Medulla oblongata (tissue), 1 donor: ENCODE measurements around the gene SLC66A2.
"Not testable (repeated sequence)": the region's sequence is repeated elsewhere in the genome, so short reads cannot be mapped to it uniquely, and the experiment has no call there.

Experiments
- DNase-seq: peaks from one replicate; pipeline ENCODE4 v3.0.0-alpha.2; 2015; ENCODE audit errors: extremely low spot score

Gene SLC66A2

DNA sequence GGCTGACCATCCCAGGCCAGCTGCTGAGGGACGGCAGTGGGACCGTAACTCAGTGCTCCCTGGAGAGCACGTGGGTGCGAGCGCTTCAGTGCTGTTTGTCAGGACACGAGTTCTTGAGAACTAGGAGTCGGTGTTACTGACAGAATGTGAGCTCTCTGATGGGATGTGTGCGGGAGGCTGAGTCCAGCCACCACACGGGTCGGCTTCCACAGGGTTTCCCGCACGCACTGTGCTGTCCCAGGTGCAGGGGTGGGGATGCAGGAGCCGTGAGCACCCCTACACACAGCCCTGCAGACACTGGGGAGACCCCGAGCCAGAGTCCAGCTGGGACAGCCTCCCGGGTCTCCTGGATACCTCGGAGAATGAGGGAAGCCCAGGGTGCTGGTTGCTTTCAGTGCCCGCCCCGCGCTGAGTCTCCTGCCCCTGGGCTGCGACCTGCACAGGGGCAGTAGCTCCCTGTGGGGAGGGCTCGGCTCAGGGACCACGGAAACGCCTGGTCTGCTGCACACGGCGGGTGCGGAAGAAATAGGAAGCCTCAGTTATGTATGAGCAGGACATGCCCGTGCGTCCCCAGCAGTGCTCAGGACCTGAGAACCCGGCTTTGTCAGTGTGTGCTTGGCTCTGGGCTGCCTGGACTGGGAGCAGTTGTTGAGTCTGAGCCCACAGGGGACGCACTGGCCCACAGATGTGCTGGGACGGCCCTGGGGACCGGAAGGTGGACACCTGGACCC is 82.5 kb downstream of the SLC66A2 start:
- DNase-seq: no peak

DNA sequence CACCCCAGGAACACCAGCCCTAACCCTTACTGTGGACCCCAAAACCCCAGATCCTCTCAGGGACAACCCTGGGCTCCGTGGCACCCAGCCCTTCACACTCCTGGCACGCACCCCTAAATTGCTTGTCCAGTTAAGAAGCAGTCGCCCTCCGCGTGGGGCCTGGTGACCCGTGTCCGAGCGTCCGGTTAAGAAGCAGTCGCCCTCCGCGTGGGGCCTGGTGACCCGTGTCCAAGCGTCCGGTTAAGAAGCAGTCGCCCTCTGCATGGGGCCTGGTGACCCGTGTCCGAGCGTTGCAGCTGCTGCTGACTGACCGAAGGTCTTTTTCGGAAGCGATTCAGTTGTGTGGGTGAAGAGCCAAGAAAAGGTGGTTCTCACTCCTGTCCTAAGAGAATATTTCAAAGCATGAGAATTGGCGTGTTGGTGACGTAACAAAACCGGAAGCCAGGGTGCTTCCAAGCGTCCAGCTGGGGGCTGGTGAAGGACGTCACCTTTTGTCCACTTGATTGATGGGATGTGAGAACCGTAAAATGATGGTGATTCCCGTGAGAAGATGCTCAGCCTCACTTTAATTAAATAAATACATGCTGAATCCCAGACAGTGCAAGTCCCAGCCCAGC is 83.2 kb downstream of the SLC66A2 start:
- no peak for DNase-seq

DNA sequence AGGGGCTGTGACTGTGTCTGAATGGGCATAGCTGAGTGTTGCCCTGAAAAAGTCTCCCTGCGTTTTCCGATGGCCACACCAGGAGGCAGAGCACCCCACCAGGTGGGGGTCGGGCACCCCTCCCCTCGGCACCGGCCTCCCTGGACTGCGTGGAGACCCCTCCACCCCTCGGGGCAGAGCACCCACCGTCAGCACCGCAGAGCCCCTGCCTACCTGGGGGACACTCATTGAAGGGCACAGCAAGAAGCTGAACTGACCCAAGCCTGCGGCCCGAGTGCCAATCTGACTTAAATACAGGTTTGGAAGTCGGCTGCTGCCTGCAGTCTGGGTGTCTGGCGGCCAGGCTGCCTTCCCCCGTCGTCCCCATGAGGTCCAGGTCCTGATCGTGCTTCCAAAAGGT is 83.8 kb downstream of the SLC66A2 start:
- DNase-seq: no peak

DNA sequence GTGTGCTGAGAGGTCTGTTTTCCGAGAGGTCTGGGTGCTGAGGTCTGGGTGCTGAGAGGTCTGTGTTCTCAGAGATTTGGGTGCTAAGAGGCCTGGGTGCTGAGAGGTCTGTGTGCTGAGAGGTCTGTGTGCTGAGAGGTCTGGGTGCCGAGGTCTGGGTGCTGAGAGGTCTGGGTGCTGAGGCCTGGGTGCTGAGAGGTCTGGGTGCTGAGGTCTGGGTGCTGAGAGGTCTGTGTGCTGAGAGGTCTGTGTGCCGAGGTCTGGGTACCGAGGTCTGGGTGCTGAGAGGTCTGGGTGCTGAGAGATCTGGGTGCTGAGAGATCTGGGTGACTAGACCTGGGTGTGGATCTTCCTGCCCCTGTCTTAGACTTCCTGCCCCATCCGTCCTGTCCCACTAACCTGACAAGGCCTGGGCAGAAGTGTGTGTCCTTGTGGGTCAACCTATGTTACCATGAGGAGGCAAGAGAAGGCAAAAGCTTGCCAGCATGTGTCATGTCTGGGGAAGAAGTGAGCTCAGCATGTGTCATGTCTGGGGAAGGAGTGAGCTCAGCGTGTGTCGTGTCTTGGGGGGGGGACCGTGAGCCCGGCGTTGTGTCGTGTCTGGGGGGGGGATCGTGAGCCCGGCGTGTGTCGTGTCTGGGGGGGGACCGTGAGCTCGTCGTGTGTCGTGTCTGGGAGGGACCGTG is 84.4 kb downstream of the SLC66A2 start:
- no peak for DNase-seq

DNA sequence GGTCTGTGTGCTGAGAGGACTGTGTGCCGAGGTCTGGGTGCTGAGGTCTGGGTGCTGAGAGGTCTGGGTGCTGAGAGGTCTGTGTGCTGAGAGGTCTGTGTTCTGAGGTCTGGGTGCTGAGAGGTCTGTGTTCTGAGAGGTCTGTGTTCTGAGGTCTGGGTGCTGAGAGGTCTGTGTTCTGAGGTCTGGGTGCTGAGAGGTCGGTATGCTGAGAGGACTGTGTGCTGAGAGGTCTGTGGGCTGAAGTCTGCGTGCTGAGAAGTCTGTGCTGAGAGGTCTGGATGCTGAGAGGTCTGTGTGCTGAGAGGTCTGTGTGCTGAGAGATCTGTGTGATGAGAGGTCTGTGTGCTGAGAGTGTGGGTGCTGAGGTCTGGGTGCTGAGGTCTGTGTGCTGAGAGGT is 85.5 kb downstream of the SLC66A2 start:
- not testable (repeated sequence) for DNase-seq

DNA sequence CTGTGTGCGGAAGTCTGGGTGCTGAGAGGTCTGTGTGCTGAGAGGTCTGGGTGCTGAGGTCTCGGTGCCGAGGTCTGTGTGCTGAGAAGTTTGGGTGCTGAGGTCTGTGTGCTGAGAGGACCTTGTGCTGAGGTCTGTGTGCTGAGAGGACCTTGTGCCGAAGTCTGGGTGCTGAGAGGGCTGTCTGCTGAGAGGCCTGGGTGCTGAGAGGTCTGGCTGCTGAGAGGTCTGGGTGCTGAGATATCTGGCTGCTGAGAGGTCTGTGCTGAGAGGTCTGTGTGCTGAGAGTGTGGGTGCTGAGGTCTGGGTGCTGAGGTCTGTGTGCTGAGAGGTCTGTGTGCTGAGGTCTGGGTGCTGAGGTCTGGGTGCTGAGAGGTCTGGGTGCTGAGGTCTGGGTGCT is 86.5 kb downstream of the SLC66A2 start:
- DNase-seq: not testable (repeated sequence)

DNA sequence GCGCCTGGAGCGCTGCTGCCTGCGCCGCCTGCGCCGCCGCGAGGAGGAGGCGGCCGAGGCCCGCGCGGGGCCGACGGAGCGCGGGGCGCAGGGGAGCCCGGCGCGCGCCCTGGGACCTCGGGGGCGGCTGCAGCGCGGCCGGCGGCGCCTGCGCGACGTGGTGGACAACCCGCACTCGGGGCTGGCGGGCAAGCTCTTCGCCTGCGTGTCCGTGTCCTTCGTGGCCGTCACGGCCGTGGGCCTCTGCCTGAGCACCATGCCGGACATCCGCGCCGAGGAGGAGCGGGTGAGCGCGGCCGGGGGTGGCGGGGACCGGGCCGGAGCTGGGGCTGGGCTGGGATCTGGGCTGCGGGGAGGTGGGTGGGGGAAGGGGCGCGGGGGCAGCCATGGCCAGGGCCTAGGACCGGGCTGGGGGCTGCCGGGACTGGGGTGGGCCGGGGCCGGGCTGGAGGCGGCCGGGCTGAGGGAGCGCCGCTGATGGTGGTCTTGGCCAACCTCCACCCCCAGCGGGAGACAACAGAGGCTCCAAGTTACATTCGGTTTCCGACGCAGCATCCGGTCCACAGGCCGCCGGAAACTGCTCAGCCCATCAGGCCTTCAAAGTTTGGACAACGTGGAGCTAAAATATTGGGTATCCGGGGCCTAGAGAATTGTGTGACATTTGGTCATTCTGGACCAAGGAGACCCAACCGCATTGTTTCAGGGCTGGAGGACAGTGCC is 87.3 kb downstream of the SLC66A2 start:
- no peak for DNase-seq

DNA sequence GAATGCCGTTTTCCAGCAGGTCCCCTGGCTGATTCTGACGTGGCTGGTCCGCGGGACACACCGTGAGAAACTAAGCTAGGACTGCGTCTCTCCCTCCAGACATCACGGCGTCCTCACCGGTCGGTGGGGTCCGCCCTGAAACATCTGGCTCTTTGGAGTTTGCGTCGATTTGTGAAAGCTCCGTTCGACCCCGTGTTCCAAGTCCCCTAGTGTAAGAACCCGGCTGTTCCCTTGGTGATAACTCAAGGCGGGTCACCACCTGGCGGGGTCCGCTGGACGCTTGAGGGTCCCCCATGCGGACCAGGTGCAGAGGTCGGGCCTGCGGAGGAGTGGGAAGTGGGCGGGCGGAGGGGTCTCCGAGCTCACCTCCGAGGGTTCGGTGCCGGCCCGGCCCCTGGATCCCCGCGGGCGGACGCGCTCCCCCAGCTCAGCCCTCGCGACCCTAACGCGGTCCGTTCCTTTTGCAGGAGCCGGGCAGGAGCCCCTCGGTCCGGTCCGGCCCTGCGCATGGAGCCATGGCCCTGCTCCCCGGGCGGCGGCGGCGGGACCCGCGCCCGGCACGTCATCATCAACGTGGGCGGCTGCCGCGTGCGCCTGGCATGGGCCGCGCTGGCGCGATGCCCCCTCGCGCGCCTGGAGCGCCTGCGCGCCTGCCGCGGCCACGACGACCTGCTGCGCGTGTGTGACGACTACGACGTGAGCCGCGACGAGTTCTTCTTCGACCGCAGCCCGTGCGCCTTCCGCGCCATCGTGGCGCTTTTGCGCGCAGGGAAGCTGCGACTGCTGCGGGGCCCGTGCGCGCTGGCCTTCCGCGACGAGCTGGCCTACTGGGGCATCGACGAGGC is 88.1 kb downstream of the SLC66A2 start:
- no peak for DNase-seq

DNA sequence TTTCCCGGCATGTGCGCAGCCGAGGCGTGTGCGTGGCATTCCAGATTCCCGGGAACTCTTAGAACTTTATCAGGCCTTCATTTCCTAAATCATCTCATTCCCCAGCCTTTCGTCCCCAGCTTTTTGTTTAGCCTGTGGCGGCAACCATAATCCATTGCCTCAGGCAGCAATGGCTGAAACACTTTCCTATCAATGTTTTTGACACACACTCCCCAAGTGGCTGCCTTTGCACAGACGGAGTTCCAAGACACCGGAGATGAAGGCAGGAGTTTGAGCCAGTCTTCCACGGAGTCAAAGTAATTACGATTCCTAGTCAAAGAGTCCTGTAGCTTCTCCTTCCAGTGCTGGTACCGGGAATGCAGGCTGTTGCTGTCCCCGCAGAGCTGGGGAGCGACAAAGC is 88.9 kb downstream of the SLC66A2 start:
- DNase-seq: no peak

DNA sequence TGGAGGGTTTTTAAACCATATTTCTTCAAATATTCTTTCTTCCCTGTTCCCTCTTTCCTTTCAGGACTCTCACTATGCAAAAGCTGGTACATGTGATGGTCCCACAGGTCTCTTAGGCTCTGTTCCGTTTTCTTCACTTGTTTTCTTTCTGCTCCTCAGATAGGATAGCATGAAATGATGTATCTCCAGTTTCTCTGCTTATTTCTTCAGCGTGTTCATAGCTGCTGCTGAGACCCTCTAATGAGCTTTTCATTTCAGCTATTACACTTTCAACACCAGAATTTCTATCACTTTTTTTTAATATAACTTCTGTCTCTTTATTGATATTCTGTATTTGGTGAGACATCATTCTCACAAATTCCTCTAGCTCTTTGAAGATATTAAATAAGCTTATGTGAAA is 89.8 kb downstream of the SLC66A2 start:
- DNase-seq: no peak

DNA sequence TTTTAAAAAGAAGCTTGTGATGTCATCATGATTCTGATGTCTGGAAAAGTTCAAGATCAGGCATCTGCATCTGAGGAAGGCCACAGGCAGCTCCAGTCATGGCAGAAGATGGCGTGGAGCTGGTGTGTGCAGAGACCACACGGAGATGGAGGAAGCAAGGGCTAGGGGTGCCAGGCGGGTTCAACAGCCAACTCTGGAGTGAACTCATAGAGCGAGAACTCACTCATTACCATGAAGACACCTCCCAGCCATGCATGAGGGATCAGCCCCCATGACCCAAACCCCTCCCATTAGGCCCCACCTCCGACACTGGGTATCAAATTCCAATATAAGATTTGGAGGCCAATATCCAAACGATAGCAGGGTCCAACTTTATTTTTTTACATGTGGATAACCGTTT is 92.1 kb downstream of the SLC66A2 start:
- DNase-seq: no peak

DNA sequence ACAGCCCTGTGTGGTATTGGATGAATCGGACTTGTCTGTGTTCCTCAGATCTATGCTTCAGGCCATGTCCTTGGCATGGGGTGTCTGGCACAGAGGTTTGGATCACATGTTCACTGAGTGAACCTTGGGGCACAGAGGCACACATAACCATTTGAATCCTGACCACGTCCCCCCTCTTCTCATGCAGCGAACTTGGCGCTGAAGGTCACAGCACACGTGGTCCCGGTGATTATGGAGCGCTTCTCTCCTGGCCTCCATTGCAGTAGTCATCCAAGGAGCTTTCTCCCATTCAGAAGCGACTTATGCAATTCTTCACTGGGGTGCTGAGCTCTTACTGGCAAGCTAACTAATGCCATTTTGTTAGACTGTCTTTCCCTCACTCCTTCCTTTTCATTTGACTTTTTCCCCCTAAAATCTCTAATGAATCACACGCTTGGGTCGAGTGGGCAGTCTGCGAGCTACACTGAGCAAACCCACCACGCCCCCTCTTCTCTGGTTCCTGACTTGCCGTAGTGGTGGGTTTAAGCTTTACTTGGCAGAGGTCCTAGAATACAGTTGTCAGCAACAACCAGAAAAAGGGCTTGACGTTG is 94.3 kb downstream of the SLC66A2 start:
- peak; percentile 46 for DNase-seq

DNA sequence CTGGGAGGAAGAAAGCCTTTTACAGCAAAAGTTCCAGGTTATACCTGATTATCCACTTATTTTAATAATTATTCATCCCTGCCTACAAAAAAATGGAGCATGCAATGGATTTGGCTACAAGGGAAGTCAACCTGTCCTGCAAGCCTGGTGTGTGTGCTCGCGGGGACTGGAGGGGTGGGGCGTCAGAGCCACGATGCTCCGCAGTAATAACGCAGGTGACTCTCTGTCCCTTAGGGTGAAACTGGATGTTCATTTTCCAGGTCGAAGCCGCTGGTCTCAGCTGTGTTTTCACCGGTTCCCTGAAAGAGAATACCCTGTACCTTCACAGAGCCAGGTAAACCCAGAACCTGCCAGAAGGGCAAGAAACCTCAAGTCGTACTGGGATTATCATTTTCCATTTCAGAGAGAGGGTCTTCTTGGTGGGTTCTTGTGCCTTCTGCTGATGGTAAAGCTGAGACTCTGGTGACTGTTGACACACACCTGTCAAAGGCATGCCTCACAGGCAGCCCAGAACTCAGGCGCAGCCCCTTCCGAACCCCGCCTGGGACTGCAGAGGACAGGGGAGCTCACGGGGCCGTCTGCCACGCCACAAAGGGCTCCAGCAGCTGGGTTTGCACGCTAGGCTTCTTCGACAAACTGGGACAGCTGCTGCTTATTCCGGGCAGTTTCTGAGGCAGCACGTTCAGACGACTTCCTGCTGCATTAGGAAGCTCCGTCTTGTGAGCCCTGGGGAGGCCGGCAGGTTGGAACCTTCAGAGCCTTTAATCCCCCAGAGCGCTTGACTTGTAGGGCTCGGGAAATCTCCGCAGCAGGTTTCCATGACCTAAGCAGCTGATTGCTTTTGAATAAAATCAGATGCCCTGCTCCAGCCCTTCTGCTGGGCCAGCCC is 95.1 kb downstream of the SLC66A2 start:
- peak; percentile 23 for DNase-seq

DNA sequence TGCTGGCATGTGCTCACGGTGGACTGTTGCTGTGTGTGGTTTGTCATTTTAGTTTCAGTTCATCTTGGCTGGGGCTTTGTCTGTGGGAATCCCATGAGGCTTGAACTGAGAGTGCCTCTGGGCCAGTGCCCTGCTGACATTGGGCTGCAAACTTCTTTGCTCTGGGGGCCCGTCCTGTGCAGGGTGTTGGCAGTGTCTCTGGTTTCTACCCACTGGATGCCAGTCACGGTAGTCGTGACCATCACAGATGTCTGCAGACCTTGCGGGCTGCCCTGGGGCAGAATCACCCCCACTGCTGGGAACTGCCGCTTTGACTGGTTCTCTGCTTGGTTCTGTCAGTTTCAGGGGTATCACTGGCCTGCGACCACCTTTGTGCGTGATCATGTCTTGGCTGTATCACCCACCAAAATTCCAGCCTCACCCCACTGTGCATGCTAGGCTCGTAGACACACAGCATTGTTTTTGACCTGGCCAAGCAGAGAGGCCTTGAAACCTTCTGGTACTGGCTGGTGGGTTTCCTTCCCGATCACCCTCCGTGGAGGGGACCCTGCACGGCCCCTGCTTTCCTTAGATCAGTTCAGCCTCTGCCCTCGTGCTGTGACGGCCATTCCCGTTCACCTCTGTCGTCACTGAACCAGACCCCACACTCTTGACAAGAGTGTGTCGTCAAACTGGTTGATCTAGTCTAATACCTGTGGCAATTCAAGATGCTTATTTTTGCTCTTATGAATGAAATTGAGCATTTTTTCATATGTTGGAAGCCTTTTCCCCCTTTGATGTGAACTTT is 96.1 kb downstream of the SLC66A2 start:
- DNase-seq: peak; percentile 21

DNA sequence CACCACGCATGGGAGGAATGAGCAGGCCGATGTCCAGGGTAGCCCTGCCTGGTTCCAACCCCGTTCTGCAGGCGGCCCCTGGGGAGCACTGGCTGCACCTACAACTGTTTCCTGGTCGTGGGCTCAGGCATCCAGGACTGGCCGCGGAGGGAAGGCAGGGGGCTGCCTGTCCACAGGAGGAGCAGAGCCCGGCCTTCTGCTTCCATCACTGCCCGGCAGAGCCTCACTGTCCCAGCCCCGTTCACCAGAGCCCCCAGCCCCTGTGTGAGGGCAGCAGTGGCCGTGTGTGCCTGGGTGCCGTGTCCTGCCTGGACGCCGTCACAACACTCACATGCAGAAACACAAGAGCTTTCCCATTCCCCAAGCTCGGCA is 97.5 kb downstream of the SLC66A2 start:
- DNase-seq: no peak

DNA sequence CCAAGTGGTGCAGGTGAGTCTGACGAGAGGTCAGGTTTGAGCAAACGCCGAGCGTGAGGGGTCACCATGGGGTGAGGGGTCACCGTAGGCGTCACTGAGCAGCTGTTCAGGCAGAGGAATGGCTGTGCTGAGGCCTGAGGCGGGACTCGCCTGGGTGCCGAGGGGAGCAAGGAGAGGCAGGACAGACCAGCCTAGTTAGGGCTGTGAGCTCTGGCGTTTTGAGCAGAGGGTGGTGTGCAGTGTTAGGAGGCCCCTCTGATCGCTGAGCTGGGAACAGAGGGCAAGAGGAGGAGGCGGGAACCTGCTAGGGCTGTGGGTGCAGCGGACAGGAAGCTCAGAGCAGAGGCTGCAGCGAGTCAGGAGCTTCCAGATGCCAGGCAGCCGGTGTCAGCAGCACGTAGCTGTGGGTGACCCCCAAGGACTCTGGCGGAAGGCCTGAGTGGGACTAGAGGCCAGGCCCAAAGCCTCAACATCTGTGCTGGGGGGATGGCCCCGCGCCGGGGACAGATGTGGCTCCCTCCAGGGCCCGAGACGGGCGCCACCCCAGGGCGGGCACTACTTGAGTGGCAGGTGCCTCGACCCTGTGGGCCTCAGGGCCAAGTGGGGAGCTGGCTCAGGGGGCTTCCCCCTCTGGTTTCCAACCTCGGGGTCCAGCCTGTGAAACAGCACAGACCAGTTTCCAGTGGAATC is 98.0 kb downstream of the SLC66A2 start:
- DNase-seq: no peak

DNA sequence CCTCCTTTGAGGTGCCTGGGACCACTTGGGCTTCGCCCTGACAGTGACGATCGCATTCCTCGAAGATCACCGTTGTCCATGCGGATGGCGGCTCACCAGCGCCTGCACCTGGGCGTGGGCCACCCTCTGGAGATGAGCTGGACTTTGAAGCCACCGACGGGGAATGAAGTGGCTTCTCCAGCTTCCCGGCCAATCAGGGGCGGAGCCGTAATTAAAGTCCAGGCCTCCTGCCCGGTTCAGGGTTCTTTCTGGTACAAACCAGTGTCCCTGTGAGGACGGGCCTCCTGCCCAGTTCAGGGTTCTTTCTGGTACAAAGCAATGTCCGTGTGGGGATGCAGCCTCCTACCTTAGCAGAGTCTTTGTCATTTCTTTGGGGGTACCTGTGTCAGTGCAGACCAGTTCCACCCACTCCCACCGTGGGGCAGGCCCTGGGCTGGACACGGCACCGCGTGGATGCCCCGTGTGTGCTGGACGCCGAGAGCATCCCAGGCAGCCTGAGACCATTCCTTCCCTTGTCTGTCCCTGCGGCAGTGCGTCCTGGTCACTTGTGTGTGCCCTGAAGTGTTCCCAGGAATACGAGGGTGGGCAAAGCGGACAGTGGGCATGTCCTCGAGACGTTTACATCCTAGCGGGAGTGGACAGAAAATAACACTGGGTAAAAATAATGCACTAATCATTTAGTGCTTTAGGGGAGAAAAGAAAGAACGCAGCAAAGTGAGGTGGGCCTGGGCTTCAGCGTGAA is 98.7 kb downstream of the SLC66A2 start:
- no peak for DNase-seq
